Activated CD4-positive, alpha-beta T cell treated with anti-CD3 and anti-CD28 coated beads for 36 hours (primary cell): ENCODE results near the gene ACOT2. TPM values are rescaled to one million over a fixed set of nuclear protein-coding genes. Genes with fewer than 3 reads are reported as not detected.
A peak's percentile ranks its signal among the peaks of the same experiment; 100 is the strongest.
"Not testable (repeated sequence)": the region's sequence is repeated elsewhere in the genome, so short reads cannot be mapped to it uniquely, and the experiment has no call there.

Experiments used
- ATAC-seq: fragments of 200-7000 bp; cut with Tn5 transposase; one replicate; pipeline ENCODE4 v1.10.0; 2021; ENCODE audit warnings: mild to moderate bottlenecking, moderate library complexity
- CTCF ChIA-PET: fragments of 350-600 bp; sonication (Branson Sonifier 250); formaldehyde crosslinking; loops from one replicate; lab custom pipeline; 2021; ENCODE audit warnings: antibody characterized with exemption; lab: Charles Lee
- POLR2A ChIA-PET: fragments of 350-600 bp; sonication (Branson Sonifier 250); formaldehyde crosslinking; loops from one replicate; lab custom pipeline; 2021; ENCODE audit warnings: antibody characterized with exemption, inconsistent platforms; lab: Charles Lee
- DNase-seq: peaks from one replicate; pipeline ENCODE4 v3.0.0-alpha.2; 2020
- H3K27ac Mint-ChIP-seq: one replicate; pipeline ENCODE4 v1.8.0; 2021; ENCODE audit warnings: mixed read lengths
- H3K27me3 Mint-ChIP-seq: one replicate; pipeline ENCODE4 v1.8.0; 2021; ENCODE audit warnings: mixed read lengths
- H3K36me3 Mint-ChIP-seq: one replicate; pipeline ENCODE4 v1.8.0; 2021; ENCODE audit warnings: low read depth, mixed read lengths
- H3K4me1 Mint-ChIP-seq: one replicate; pipeline ENCODE4 v1.8.0; 2021; ENCODE audit warnings: mixed read lengths
- H3K4me3 Mint-ChIP-seq: one replicate; pipeline ENCODE4 v1.8.0; 2021; ENCODE audit warnings: mild to moderate bottlenecking, moderate library complexity, mixed read lengths
- H3K9me3 Mint-ChIP-seq: one replicate; pipeline ENCODE4 v1.8.0; 2021; ENCODE audit warnings: low read depth, mixed read lengths
- intact Hi-C, 2 experiments: fragments of 100-400 bp; cut with DNase I in 1 of 2; cut with micrococcal nuclease in 1 of 2; formaldehyde crosslinking; loops; one replicate each; pipeline versions ENCODE4 v1.14.2 to v1.15.1; 2022 to 2024; cut with DNase I, micrococcal nuclease
- total RNA-seq, 2 experiments: library from RNA; stranded (reverse); gene quantifications; one replicate each; pipeline ENCODE4 v1.2.3, GENCODE V29; 2021

Gene ACOT2
- total RNA-seq, 2 experiments from 2014 or later = 2.8 to 5.0 TPM

DNA sequence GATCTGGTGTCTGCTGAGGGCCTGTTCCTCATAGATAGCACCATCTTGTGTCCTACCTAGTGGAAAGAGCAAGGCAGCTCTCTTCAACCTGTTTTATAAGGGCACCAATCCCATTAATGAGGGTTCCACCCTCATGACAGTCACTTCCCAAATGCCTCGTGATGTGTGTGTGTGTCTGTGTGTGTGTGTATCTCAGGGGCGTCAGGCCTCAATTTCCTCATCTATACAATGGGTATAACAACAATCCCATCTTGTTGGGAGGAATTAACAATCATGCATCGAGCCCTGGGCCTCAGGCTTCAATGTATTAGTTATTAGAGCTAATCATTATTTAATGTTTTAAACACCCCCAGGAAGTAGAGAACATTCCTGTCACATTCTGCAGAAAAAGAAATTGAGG is 19.9 kb upstream of the ACOT2 start:
- ATAC-seq, POLR2A ChIA-PET, H3K27ac Mint-ChIP-seq, H3K9me3 Mint-ChIP-seq, CTCF ChIA-PET, H3K27me3 Mint-ChIP-seq, H3K36me3 Mint-ChIP-seq, H3K4me1 Mint-ChIP-seq, intact Hi-C loops, DNase-seq, H3K4me3 Mint-ChIP-seq: not testable (repeated sequence)

DNA sequence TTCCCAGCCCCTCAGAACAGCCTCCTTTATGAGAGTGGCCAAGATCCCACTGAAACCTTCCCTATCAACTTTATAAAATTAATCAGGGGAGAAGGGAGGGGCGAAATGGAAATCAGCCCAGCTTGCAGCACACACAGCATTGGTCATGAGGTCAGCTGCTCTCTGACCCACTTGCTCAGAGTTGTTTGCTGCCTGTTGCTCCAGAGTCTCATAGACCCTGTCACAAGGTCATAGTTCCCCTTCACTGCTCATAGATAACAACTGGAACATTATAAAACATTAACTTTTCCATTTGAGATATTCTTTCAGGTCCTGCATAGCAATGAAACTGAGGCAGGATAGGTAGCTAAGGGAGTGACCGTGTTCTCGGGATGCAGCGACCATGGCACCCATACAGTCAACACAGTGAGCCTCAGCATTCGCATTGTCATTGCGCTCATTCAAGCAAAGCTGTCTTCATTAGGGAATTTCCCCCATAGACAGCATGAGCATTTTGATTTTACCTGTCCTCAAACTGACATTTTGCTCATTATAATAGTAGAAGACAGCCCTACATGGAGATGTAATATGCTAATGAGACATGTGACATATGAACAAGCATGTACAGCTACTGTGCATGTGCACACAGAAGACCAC is 19.0 kb upstream of the ACOT2 start:
- CTCF ChIA-PET, H3K36me3 Mint-ChIP-seq, H3K27ac Mint-ChIP-seq, H3K4me3 Mint-ChIP-seq, DNase-seq, H3K9me3 Mint-ChIP-seq, H3K27me3 Mint-ChIP-seq, H3K4me1 Mint-ChIP-seq, intact Hi-C loops, POLR2A ChIA-PET, ATAC-seq: not testable (repeated sequence)

DNA sequence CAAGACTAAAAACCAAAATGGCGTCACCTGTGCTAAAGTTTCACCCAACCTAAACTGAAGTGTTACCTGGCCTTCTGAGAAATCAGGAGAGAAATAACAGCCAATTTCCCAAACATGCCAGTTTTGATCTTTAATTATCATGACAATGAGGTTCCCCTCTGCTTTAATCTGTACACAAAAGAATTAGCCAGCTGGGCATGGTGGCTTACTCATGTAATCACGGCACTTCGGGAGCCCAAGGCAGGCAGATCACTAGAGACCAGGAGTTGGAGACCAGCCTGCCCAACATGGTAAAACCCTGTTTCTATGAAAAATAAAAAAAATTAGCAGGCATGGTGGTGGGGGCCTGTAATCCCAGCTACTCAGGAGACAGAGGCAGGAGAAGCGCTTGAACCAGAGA is 15.2 kb upstream of the ACOT2 start:
- CTCF ChIA-PET = no interaction called here
- no peaks in the 10 kb centered on the region for H3K4me1 Mint-ChIP-seq
- no peaks in the 10 kb centered on the region for H3K36me3 Mint-ChIP-seq
- no peaks in the 10 kb centered on the region for H3K9me3 Mint-ChIP-seq
- H3K4me3 Mint-ChIP-seq = no peak overlapping the region
- no peaks in the 10 kb centered on the region for H3K27me3 Mint-ChIP-seq
- no peak for ATAC-seq
- no peak overlapping the region for H3K27ac Mint-ChIP-seq
- intact Hi-C loops = no loop called here
- POLR2A ChIA-PET = no interaction called here
- no peak for DNase-seq

DNA sequence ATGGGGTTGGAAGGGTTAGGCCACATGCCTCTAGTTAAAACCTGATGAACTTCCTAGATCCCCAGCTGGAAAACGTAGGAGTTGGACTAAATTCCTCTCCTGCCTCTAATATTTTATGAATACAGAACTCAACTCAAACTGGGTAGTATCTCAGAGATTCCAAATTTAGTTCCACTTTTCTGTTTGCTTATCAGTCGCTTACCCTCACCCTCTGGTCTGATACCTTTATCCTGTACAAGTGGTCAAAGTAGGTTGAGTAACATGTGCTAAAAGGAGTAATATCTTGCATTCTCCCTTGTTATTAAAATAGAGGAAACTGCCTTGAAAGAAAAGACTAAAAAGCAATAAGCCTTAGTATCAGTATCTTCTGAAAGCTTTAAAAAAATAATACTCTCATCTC is 11.8 kb upstream of the ACOT2 start:
- H3K27ac Mint-ChIP-seq, H3K36me3 Mint-ChIP-seq, H3K27me3 Mint-ChIP-seq, DNase-seq, CTCF ChIA-PET, intact Hi-C loops, H3K4me3 Mint-ChIP-seq, POLR2A ChIA-PET, H3K4me1 Mint-ChIP-seq, ATAC-seq, H3K9me3 Mint-ChIP-seq: not testable (repeated sequence)

DNA sequence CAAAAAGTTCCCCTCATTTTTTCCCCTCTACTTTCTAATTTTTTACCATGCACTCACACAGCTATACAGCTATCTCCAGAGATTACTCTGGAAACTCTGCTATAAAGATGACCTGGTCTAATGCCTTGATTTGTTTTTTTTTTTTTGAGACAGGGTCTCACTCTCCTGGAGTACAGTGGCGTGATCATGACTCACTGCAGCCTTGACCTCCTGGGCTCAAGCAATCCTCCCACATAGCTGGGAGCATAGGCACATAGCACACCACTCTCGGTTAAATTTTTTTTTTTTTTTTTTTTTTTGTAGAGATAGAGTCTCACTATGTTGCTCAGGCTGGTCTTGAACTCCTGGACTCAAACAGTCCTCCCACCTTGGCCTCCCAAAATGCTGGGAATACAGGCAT is 10.8 kb upstream of the ACOT2 start:
- CTCF ChIA-PET = interaction anchor here (0.6 kb wide), 1 partner anchor 220 kb away, joined by 3 read pairs; no protein-coding TSS in a partner anchor
- H3K9me3 Mint-ChIP-seq, H3K27me3 Mint-ChIP-seq, ATAC-seq, intact Hi-C loops, H3K4me1 Mint-ChIP-seq, POLR2A ChIA-PET, H3K27ac Mint-ChIP-seq, H3K36me3 Mint-ChIP-seq, DNase-seq, H3K4me3 Mint-ChIP-seq: not testable (repeated sequence)

DNA sequence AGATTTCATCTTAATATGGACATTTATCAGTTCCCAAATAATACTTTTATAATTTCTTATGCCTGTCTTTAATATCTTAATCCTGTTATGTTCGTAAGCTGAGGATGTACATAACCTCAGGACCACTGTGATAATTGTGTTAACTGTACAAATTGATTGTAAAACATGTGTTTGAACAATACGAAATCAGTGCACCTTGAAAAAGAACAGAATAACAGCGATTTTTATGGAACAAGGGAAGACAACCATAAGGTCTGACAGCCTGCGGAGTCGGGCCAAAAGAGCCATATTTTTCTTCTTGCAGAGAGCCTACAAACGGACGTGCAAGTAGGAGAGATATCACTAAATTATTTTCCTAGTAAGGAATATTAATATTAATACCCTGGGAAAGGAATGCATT is 6.8 kb upstream of the ACOT2 start:
- CTCF ChIA-PET, POLR2A ChIA-PET, ATAC-seq: not testable (repeated sequence)

DNA sequence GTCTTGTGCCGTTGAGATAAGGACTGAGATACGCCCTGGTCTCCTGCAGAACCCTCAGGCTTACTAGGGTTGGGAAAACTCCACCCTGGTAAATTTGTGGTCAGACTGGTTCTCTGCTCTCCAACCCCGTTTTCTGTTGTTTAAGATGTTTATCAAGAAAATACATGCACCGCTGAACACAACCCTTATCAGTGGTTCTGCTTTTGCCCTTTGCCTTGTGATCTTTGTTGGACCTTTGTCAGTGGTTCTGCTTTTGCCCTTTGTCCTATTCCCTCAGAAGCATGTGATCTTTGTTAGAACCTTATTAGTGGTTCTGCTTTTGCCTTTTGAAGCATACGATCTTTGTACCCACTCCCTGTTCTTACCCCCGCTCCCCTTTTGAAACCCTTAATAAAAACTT is 6.3 kb upstream of the ACOT2 start:
- CTCF ChIA-PET = not testable (repeated sequence)

More for the DNA sequence above, 6.8 kb upstream of the ACOT2 start:
- Mint-ChIP-seq H3K4me1 (peaks cover 21% of the 10 kb centered on the region), H3K36me3 (peaks cover 28% of the 10 kb centered on the region)
- intact Hi-C loops = loop anchor here in 1 of 2 experiments (10.0 kb wide), 1 partner anchor 267 kb away; no protein-coding TSS in a partner anchor
- H3K4me3 Mint-ChIP-seq, H3K27ac Mint-ChIP-seq, DNase-seq, H3K9me3 Mint-ChIP-seq, H3K27me3 Mint-ChIP-seq: not testable (repeated sequence)

DNA sequence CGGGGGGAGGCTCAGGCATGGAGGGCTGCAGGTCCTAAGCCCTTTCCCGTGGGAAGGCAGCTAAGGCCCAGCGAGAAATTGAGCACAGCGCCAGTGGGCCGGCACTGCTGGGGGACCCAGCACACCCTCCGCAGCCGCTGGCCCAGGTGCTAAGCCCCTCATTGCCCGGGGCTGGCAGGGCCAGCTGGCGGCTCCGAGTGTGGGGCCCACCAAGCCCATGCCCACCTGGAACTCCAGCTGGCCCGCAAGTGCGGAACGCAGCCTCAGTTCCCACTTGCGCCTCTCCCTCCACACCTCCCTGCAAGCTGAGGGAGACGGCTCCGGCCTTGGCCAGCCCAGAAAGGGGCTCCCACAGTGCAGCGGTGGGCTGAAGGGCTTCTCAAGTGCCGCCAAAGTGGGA is 2.6 kb upstream of the ACOT2 start:
- H3K4me1 Mint-ChIP-seq = peaks cover 43% of the 10 kb centered on the region
- POLR2A ChIA-PET, H3K27me3 Mint-ChIP-seq, H3K4me3 Mint-ChIP-seq, H3K9me3 Mint-ChIP-seq, H3K27ac Mint-ChIP-seq, ATAC-seq, DNase-seq: not testable (repeated sequence)
- intact Hi-C loops = loop anchor here (5.0 to 10.0 kb wide), 2 partner anchors 66 to 272 kb away; no protein-coding TSS in a partner anchor
- peaks cover 45% of the 10 kb centered on the region for H3K36me3 Mint-ChIP-seq
- CTCF ChIA-PET = interaction anchor here (1.0 to 1.9 kb wide), 3 partner anchors 23 to 431 kb away, joined by 3 to 5 read pairs (median 4); no protein-coding TSS in a partner anchor

More for the DNA sequence above, 6.3 kb upstream of the ACOT2 start:
- ATAC-seq, H3K27me3 Mint-ChIP-seq, POLR2A ChIA-PET, DNase-seq, H3K4me3 Mint-ChIP-seq, H3K9me3 Mint-ChIP-seq, H3K27ac Mint-ChIP-seq: not testable (repeated sequence)
- H3K36me3 Mint-ChIP-seq = peaks cover 32% of the 10 kb centered on the region
- intact Hi-C loops = loop anchor here in 1 of 2 experiments (10.0 kb wide), 1 partner anchor 268 kb away; no protein-coding TSS in a partner anchor
- H3K4me1 Mint-ChIP-seq = peaks cover 26% of the 10 kb centered on the region

DNA sequence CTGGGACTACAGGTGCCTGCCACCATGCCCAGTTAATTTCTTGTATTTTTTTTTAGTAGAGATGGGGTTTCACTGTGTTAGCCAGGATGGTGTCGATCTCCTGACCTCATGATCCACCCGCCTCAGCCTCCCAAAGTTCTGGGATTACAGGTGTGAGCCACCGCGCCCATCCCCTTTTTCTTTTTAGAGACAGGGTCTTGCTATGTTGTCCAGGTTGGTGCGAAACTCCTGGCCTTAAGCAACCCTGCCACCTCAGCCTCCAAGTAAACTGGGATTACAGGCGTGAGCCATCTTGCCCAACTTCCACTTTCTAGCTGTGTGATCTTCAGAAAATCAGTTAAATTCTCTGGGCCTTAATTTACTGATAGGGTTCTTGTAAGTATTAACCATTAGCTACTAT is 2.1 kb upstream of the ACOT2 start:
- H3K27ac Mint-ChIP-seq = peak overlapping the region; percentile 97
- not testable (repeated sequence) for H3K9me3 Mint-ChIP-seq

DNA sequence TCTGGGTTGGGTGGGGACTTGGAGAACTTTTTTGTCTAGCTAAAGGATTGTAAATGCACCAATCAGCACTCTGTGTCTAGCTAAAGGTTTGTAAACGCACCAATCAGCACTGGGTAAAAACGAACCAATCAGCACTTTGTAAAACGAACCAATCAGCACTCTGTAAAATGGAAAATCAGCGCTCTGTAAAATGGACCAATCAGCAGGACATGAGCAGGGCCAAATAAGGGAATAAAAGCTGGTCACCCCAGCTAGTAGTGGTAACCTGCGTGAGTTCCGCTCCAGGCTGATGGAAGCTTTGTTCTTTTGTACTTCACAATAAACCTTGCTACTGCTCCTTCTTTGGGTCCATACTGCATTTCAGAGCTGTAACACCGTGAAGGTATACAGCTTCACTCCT is 1.7 kb upstream of the ACOT2 start:
- CTCF ChIA-PET = interaction anchor here (0.7 to 2.0 kb wide), 8 partner anchors 10 to 432 kb away, joined by 3 to 12 read pairs (median 4); no protein-coding TSS in a partner anchor
- Mint-ChIP-seq H3K4me3 (peak overlapping the region; percentile 95), H3K27me3 (no peaks in the 10 kb centered on the region), H3K9me3 (peaks cover 5% of the 10 kb centered on the region), H3K4me1 (peaks cover 43% of the 10 kb centered on the region), H3K36me3 (peaks cover 45% of the 10 kb centered on the region), H3K27ac (peak overlapping the region; percentile 97)
- POLR2A ChIA-PET = interaction anchor here (0.9 to 1.4 kb wide), 4 partner anchors 25 to 540 kb away, joined by 3 to 6 read pairs (median 3); partner anchors contain the start of genes ACOT4, RIOX1 and ZFYVE1
- no peak for ATAC-seq
- intact Hi-C loops = loop anchor here (5.0 to 10.0 kb wide), 2 partner anchors 65 to 273 kb away; no protein-coding TSS in a partner anchor
- no peak for DNase-seq

More for the DNA sequence above, 2.1 kb upstream of the ACOT2 start:
- CTCF ChIA-PET = interaction anchor here (0.7 to 2.0 kb wide), 7 partner anchors 10 to 431 kb away, joined by 3 to 12 read pairs (median 5); no protein-coding TSS in a partner anchor
- Mint-ChIP-seq H3K4me3 (peak overlapping the region; percentile 95), H3K4me1 (peaks cover 43% of the 10 kb centered on the region), H3K36me3 (peaks cover 45% of the 10 kb centered on the region)
- ATAC-seq, H3K27me3 Mint-ChIP-seq, DNase-seq: not testable (repeated sequence)
- POLR2A ChIA-PET = interaction anchor here (1.2 to 1.4 kb wide), 2 partner anchors 25 to 76 kb away, joined by 3 read pairs; partner anchors contain the start of genes ACOT4 and RIOX1
- intact Hi-C loops = loop anchor here (5.0 to 10.0 kb wide), 2 partner anchors 65 to 272 kb away; no protein-coding TSS in a partner anchor
